ENCODE results near the gene UPB1. TPM values are rescaled to one million over a fixed set of nuclear protein-coding genes. Genes with fewer than 3 reads are reported as not detected.
"Not testable (repeated sequence)": the region's sequence is repeated elsewhere in the genome, so short reads cannot be mapped to it uniquely, and the experiment has no call there.

UPB1 gene
- total and polyA plus RNA-seq, 7 donors: 0.07 to 0.82 (median 0.18) TPM

- ATAC-seq (no peak), DNase-seq (no peak)
- Histone ChIP-seq H3K9me3 (no peaks in the 10 kb centered on the region), H3K27ac (no peak overlapping the region), H3K4me1 (no peaks in the 10 kb centered on the region), H3K4me3 (no peak overlapping the region), H3K27me3 (ENCODE audit: insufficient read depth in 3 of 3, low read length in 2 of 3) (peaks cover 0 to 8% (median 3%) of the 10 kb centered on the region in 3 donors), H3K36me3 (ENCODE audit: insufficient read depth in 1 of 2, low read depth in 1 of 2) (no peaks in the 10 kb centered on the region)
- TF ChIP-seq CTCF (IDR thresholded peaks at IDR 0.05): no peak
- WGBS, 3 donors: 50 to 75% (median 70%) methylated on average over 2 of the region's 2 CpGs
- intact Hi-C loops (cut with DNase I): no loop called here
Measured at GRCh38 chr22:24489011-24489410, 6.1 kb upstream of the UPB1 start.

- H3K27ac ChIP-seq; H3K9me3 ChIP-seq; H3K4me1 ChIP-seq; H3K4me3 ChIP-seq; H3K36me3 ChIP-seq (ENCODE audit: insufficient read depth in 1 of 2, low read depth in 1 of 2); DNase-seq; ATAC-seq; intact Hi-C loops (cut with DNase I): not testable (repeated sequence)
- peaks cover 0 to 12% (median 7%) of the 10 kb centered on the region in 3 donors for H3K27me3 ChIP-seq (ENCODE audit: insufficient read depth in 3 of 3, low read length in 2 of 3)
- 98 to 100% (median 100%) methylated on average over 1 of the region's 1 CpG for WGBS, 3 donors
Measured at GRCh38 chr22:24489434-24489833, 5.7 kb upstream of the UPB1 start.

GRCh38 chr22:24492391-24492790 lies 2.7 kb upstream of the UPB1 start:
- DNase-seq: no peak
- ATAC-seq: no peak
- H3K4me1 ChIP-seq: peaks cover 3% of the 10 kb centered on the region
- no peak overlapping the region for H3K4me3 ChIP-seq
- WGBS, 3 donors: 87 to 96% (median 95%) methylated on average over 3 of the region's 3 CpGs
- H3K27me3 ChIP-seq (ENCODE audit: insufficient read depth in 3 of 3, low read length in 2 of 3): peaks cover 0 to 21% (median 14%) of the 10 kb centered on the region in 3 donors
- TF ChIP-seq CTCF (IDR thresholded peaks at IDR 0.05): no peak
- no peaks in the 10 kb centered on the region for H3K9me3 ChIP-seq
- intact Hi-C loops (cut with DNase I): no loop called here
- H3K27ac ChIP-seq: no peak overlapping the region
- no peaks in the 10 kb centered on the region for H3K36me3 ChIP-seq (ENCODE audit: insufficient read depth in 1 of 2, low read depth in 1 of 2)

GRCh38 chr22:24494167-24494527 lies 985 bp upstream of the UPB1 start:
- 52 to 58% (median 53%) methylated on average over 21 of the region's 21 CpGs for WGBS, 3 donors
- H3K4me1 ChIP-seq: peaks cover 3% of the 10 kb centered on the region
- H3K9me3 ChIP-seq: no peaks in the 10 kb centered on the region
- DNase-seq (no peak), ATAC-seq (peak in 1 of 4 donors; percentile 13)
- intact Hi-C loops (cut with DNase I): no loop called here
- no peak for TF ChIP-seq CTCF (IDR thresholded peaks at IDR 0.05)
- no peak overlapping the region for H3K27ac ChIP-seq
- H3K4me3 ChIP-seq: peak overlapping the region; percentile 50
- H3K36me3 ChIP-seq (ENCODE audit: insufficient read depth in 1 of 2, low read depth in 1 of 2): no peaks in the 10 kb centered on the region
- peaks cover 0 to 21% (median 14%) of the 10 kb centered on the region in 3 donors for H3K27me3 ChIP-seq (ENCODE audit: insufficient read depth in 3 of 3, low read length in 2 of 3)

GRCh38 chr22:24495365-24495675 lies 188 bp downstream of the UPB1 start:
- intact Hi-C loops (cut with DNase I): no loop called here
- peaks cover 0 to 21% (median 14%) of the 10 kb centered on the region in 3 donors for H3K27me3 ChIP-seq (ENCODE audit: insufficient read depth in 3 of 3, low read length in 2 of 3)
- DNase-seq (no peak), ATAC-seq (peak in 1 of 4 donors; percentile 18)
- H3K36me3 ChIP-seq (ENCODE audit: insufficient read depth in 1 of 2, low read depth in 1 of 2): no peaks in the 10 kb centered on the region
- H3K4me3 ChIP-seq: no peak overlapping the region
- H3K9me3 ChIP-seq: no peaks in the 10 kb centered on the region
- H3K4me1 ChIP-seq: peaks cover 7% of the 10 kb centered on the region
- no peak for TF ChIP-seq CTCF (IDR thresholded peaks at IDR 0.05)
- WGBS, 3 donors: 94 to 97% (median 94%) methylated on average over 17 of the region's 17 CpGs
- H3K27ac ChIP-seq: no peak overlapping the region
